A673 (cell line): ENCODE results near the gene RTBDN.

ENCODE experiments used
- CTCF ChIP-seq: fragments of 300-800, 200-600 bp; sonication (generic); conservative IDR thresholded peaks from 2 replicates; pipeline ENCODE4 v1.5.1; 2017; ENCODE audit warnings: low read depth, mild to moderate bottlenecking, antibody characterized with exemption, low read length, moderate library complexity, mixed read lengths
- EZH2 ChIP-seq: fragments of 200-600 bp; sonication (generic); IDR thresholded peaks from 2 replicates; pipeline ENCODE4 v1.6.1; 2017; ENCODE audit warnings: borderline replicate concordance, low read depth, mild to moderate bottlenecking, mixed read lengths, antibody characterized with exemption, low read length; ENCODE audit not compliant: poor library complexity, severe bottlenecking

- TF ChIP-seq CTCF (no peak), EZH2 (no peak)
Measured at GRCh38 chr19:12856653-12857052, 22.3 kb upstream of the RTBDN start.
